CD14-positive monocyte (primary cell): ENCODE measurements around the gene CYP27B1. TPM values are rescaled to one million over a fixed set of nuclear protein-coding genes. Genes with fewer than 3 reads are reported as not detected.

Experiments used
- DNase-seq, 3 donors: peaks; one replicate each; pipeline ENCODE4 v3.0.0-alpha.2; 2011 to 2022
- H2AFZ ChIP-seq: 2 replicates; pipeline ENCODE4 v1.6.0; 2012; ENCODE audit warnings: mild to moderate bottlenecking, low read depth, low read length, inconsistent platforms; ENCODE audit not compliant: insufficient read depth, poor library complexity, severe bottlenecking
- H3K27ac ChIP-seq, 2 donors: 1 replicate in 1 of 2; 2 replicates in 1 of 2; pipeline ENCODE4 v1.5.1; 2012 to 2013; ENCODE audit warnings: low read length in 2 of 2, control low read depth in 1 of 2, inconsistent platforms in 1 of 2, low read depth in 1 of 2, mild to moderate bottlenecking in 1 of 2
- H3K27me3 ChIP-seq, 2 donors: one replicate each; pipeline versions ENCODE4 v1.6.0 to v1.6.1; 2011 to 2013; ENCODE audit warnings: low read length in 2 of 2; ENCODE audit not compliant: control insufficient read depth in 2 of 2, insufficient read depth in 2 of 2
- H3K36me3 ChIP-seq, 2 donors: replicated peaks in 1 of 2; 1 replicate in 1 of 2; 2 replicates in 1 of 2; pipeline versions ENCODE4 v1.5.1 to v1.6.1; 2012 to 2013; ENCODE audit warnings: low read length in 2 of 2, control low read depth in 1 of 2, inconsistent platforms in 1 of 2, mild to moderate bottlenecking in 1 of 2; ENCODE audit not compliant: insufficient read depth in 2 of 2, control insufficient read depth in 1 of 2
- H3K4me1 ChIP-seq, 2 donors: 1 replicate in 1 of 2; 2 replicates in 1 of 2; pipeline versions ENCODE4 v1.5.1 to v1.6.1; 2012 to 2013; ENCODE audit warnings: low read length in 2 of 2, control low read depth in 1 of 2, inconsistent platforms in 1 of 2, mild to moderate bottlenecking in 1 of 2, moderate library complexity in 1 of 2; ENCODE audit not compliant: insufficient read depth in 2 of 2, control insufficient read depth in 1 of 2
- H3K4me2 ChIP-seq: replicated peaks from 2 replicates; pipeline ENCODE3; 2012; ENCODE audit warnings: low read length, moderate library complexity, mild to moderate bottlenecking; ENCODE audit not compliant: poor library complexity, severe bottlenecking; ENCODE audit errors: extremely low read depth
- H3K4me3 ChIP-seq, 3 experiments: fragments of 200-600 bp in 1 of 3; sonication (generic) in 1 of 3; replicated peaks in 1 of 3; 1 replicate in 2 of 3; 2 replicates in 1 of 3; pipeline ENCODE4 v1.5.1; 2011 to 2013; ENCODE audit warnings: low read length in 3 of 3, mild to moderate bottlenecking in 3 of 3, control low read depth in 2 of 3, low read depth in 2 of 3, inconsistent platforms in 1 of 3, moderate library complexity in 1 of 3
- H3K79me2 ChIP-seq: 2 replicates; pipeline ENCODE4 v1.6.0; 2012; ENCODE audit warnings: mild to moderate bottlenecking, control low read depth, inconsistent platforms, low read length, moderate library complexity; ENCODE audit not compliant: insufficient read depth
- H3K9ac ChIP-seq: 2 replicates; pipeline ENCODE4 v1.6.0; 2017; ENCODE audit warnings: low read length, mild to moderate bottlenecking; ENCODE audit not compliant: insufficient read depth, poor library complexity, severe bottlenecking
- H3K9me3 ChIP-seq, 2 donors: replicated peaks in 1 of 2; 1 replicate in 1 of 2; 2 replicates in 1 of 2; pipeline versions ENCODE4 v1.5.1 to v1.6.1; 2012 to 2013; ENCODE audit warnings: low read length in 2 of 2, control low read depth in 1 of 2; ENCODE audit not compliant: control insufficient read depth in 1 of 2, insufficient read depth in 1 of 2
- H4K20me1 ChIP-seq: 2 replicates; pipeline ENCODE4 v1.6.0; 2012; ENCODE audit warnings: mild to moderate bottlenecking, low read length, control low read depth, moderate library complexity; ENCODE audit not compliant: insufficient read depth
- H3K27ac Mint-ChIP-seq, 7 donors: one replicate each; pipeline ENCODE4 v1.8.0; 2020; ENCODE audit warnings: mild to moderate bottlenecking in 7 of 7, mixed read lengths in 7 of 7, moderate library complexity in 6 of 7, inconsistent platforms in 2 of 7
- H3K27me3 Mint-ChIP-seq, 3 donors: one replicate each; pipeline ENCODE4 v1.8.0; 2021 to 2022; ENCODE audit warnings: low read depth in 3 of 3, mild to moderate bottlenecking in 3 of 3, mixed read lengths in 3 of 3, moderate library complexity in 3 of 3, inconsistent platforms in 1 of 3
- H3K36me3 Mint-ChIP-seq, 2 donors: one replicate each; pipeline ENCODE4 v1.8.0; 2020; ENCODE audit warnings: mixed read lengths in 2 of 2, inconsistent platforms in 1 of 2, mild to moderate bottlenecking in 1 of 2
- H3K4me1 Mint-ChIP-seq: one replicate; pipeline ENCODE4 v1.8.0; 2020; ENCODE audit warnings: mild to moderate bottlenecking, mixed read lengths
- H3K4me3 Mint-ChIP-seq, 2 donors: one replicate each; pipeline ENCODE4 v1.8.0; 2020; ENCODE audit warnings: mild to moderate bottlenecking in 2 of 2, mixed read lengths in 2 of 2, moderate library complexity in 1 of 2
- H3K9me3 Mint-ChIP-seq, 7 donors: one replicate each; pipeline ENCODE4 v1.8.0; 2020 to 2022; ENCODE audit warnings: mixed read lengths in 7 of 7, mild to moderate bottlenecking in 6 of 7, moderate library complexity in 6 of 7, inconsistent platforms in 2 of 7
- CTCF ChIP-seq: fragments of 200-600 bp; IDR thresholded peaks from one replicate; pipeline ENCODE4 v1.8.0; 2022; ENCODE audit warnings: antibody characterized with exemption, mild to moderate bottlenecking
- WGBS: methylation state at CpG from one replicate; pipeline ENCODE4 v1.1.5; 2013; ENCODE audit warnings: missing lambda C conversion rate; ENCODE audit not compliant: insufficient coverage; 5-methylcytosine and 5-hydroxymethylcytosine counted together
- intact Hi-C, 2 donors: fragments of 100-400 bp; cut with micrococcal nuclease; formaldehyde crosslinking; loops; one replicate each; pipeline versions ENCODE4 v1.15.0 to v1.15.1; 2023
- polyA plus RNA-seq, 3 donors: library from polyadenylated mRNA; depleted of rRNA in 1 of 3; unstranded in 2 of 3; stranded (reverse) in 1 of 3; fragments of 300-500 nt in 2 of 3; fragments of >200 nt in 1 of 3; fragmentation: Illumina TruSeq in 2 of 3; gene quantifications; 1 replicate in 2 of 3; 2 replicates in 1 of 3; pipeline ENCODE4 v1.2.3, GENCODE V29; 2012 to 2021

CYP27B1 gene
- polyA plus RNA-seq, 3 donors: 0.81 TPM; not detected in 2

- H3K9me3 Mint-ChIP-seq: peaks cover 0 to 2% (median 0%) of the 10 kb centered on the region in 7 donors
- peaks cover 38% of the 10 kb centered on the region for H3K4me1 Mint-ChIP-seq
- H3K36me3 Mint-ChIP-seq: peaks cover 15 to 18% of the 10 kb centered on the region in 2 donors
- Histone ChIP-seq H3K4me3 (no peak overlapping the region), H4K20me1 (peaks cover 49% of the 10 kb centered on the region), H3K9me3 (no peaks in the 10 kb centered on the region), H3K27ac (no peak overlapping the region), H3K4me1 (peaks cover 27 to 29% of the 10 kb centered on the region in 2 donors), H2AFZ (no peak overlapping the region), H3K9ac (no peak overlapping the region), H3K79me2 (no peaks in the 10 kb centered on the region), H3K27me3 (no peaks in the 10 kb centered on the region), H3K4me2 (no peak overlapping the region), H3K36me3 (peaks cover 5 to 11% of the 10 kb centered on the region in 2 donors)
- no peak overlapping the region for H3K4me3 Mint-ChIP-seq
- H3K27me3 Mint-ChIP-seq: peaks cover 0 to 1% (median 0%) of the 10 kb centered on the region in 3 donors
- intact Hi-C loops: no loop called here
- DNase-seq: no peak
- H3K27ac Mint-ChIP-seq: no peak overlapping the region
- no peak for TF ChIP-seq CTCF
- 89% methylated on average over 12 of the region's 13 CpGs for WGBS
Measured at GRCh38 chr12:57815177-57816000, 48.5 kb upstream of the CYP27B1 start.

GRCh38 chr12:57813971-57814772 is 47.3 kb upstream of the CYP27B1 start:
- Mint-ChIP-seq H3K27ac (no peak overlapping the region), H3K27me3 (peaks cover 0 to 5% (median 0%) of the 10 kb centered on the region in 3 donors), H3K36me3 (peaks cover 9 to 12% of the 10 kb centered on the region in 2 donors), H3K4me3 (no peak overlapping the region), H3K4me1 (peaks cover 39% of the 10 kb centered on the region), H3K9me3 (peaks cover 0 to 2% (median 0%) of the 10 kb centered on the region in 7 donors)
- H3K4me1 ChIP-seq: peaks cover 29 to 30% of the 10 kb centered on the region in 2 donors
- intact Hi-C loops: no loop called here
- H3K27me3 ChIP-seq: no peaks in the 10 kb centered on the region
- H3K9ac ChIP-seq: no peak overlapping the region
- H3K9me3 ChIP-seq: no peaks in the 10 kb centered on the region
- H3K79me2 ChIP-seq: no peaks in the 10 kb centered on the region
- H2AFZ ChIP-seq: no peak overlapping the region
- TF ChIP-seq CTCF: no peak
- no peak for DNase-seq
- H3K27ac ChIP-seq: no peak overlapping the region
- 97% methylated on average over 9 of the region's 17 CpGs for WGBS
- no peak overlapping the region for H3K4me2 ChIP-seq
- H4K20me1 ChIP-seq: peaks cover 38% of the 10 kb centered on the region
- H3K4me3 ChIP-seq: no peak overlapping the region
- H3K36me3 ChIP-seq: peaks cover 2 to 8% of the 10 kb centered on the region in 2 donors
